ENCODE measurements around the gene KIAA1586.

The KIAA1586 gene

DNA sequence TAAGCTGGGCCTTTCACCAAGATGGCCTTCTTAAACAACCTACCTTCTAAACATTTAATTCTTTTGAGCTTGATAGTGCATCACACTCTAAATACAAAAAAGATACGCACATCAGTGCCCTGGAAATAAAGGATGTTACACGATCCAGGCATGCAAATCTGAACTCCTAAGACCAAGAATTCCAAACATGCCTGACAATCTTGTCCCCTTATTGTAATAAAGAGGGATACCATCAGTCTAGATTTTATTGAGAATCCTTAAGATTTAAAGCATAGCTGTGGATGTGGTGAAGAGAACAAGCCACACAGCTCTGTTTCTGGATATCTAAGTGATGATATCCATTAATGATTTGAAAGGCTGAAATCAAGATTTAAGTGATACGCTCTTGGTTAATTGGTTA, 56.5 kb downstream of the KIAA1586 start:
- no peak for DNase-seq (ENCODE audit: low read depth, low spot score)

DNA sequence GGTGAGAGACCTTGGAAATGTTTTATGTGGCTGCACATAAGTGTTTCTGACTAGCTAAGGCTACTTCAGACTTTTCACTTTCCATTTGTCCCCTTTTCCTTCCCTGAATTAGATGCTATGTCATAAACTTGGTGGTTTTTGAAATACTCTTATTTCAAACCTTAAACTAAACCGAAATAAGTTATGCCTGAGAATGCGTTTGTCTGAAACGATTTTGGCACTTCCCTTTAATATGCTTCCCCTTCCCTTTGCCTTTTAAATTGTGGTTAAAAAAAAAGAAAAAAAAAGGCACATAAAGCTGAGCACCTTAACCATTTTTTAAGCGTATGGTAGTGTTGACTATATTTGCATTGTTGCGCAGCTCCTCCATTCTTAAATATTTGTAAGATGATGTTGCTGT, 57.8 kb downstream of the KIAA1586 start:
- no peak for DNase-seq (ENCODE audit: low read depth, low spot score)

All from smooth muscle cell of the brain vasculature (primary cell).